Prostate gland (tissue), 2 donors: Measurements from ENCODE around the gene EIPR1. TPM values are rescaled to one million over a fixed set of nuclear protein-coding genes. Genes with fewer than 3 reads are reported as not detected.

Experiments used
- DNase-seq: peaks from one replicate; pipeline ENCODE4 v3.0.0-alpha.2; 2019; ENCODE audit warnings: low spot score
- H3K27ac ChIP-seq, 2 donors: fragments of 200-600 bp; sonication (generic); 2 replicates each; pipeline ENCODE4 v1.5.1; 2017 to 2019
- H3K27me3 ChIP-seq: fragments of 200-600 bp; sonication (generic); replicated peaks from 2 replicates; pipeline ENCODE4 v1.5.1; 2019; ENCODE audit not compliant: insufficient read depth
- H3K36me3 ChIP-seq, 2 donors: fragments of 200-600 bp; sonication (generic); 1 replicate in 1 of 2; 2 replicates in 1 of 2; pipeline versions ENCODE4 v1.5.1 to v1.8.1; 2017 to 2019
- H3K4me1 ChIP-seq: fragments of 200-600 bp; sonication (generic); replicated peaks from 2 replicates; pipeline ENCODE4 v1.5.1; 2019
- H3K4me3 ChIP-seq, 2 donors: fragments of 200-600 bp; sonication (generic); 2 replicates each; pipeline ENCODE4 v1.5.1; 2017 to 2019
- H3K9me3 ChIP-seq: fragments of 200-600 bp; sonication (generic); 2 replicates; pipeline ENCODE4 v1.5.1; 2017
- POLR2A ChIP-seq: fragments of 450-650 bp; IDR thresholded peaks from one replicate; pipeline ENCODE4 v1.6.1; 2016; ENCODE audit warnings: antibody characterized with exemption, mild to moderate bottlenecking
- POLR2AphosphoS5 ChIP-seq: sonication (generic); formaldehyde crosslinking; IDR thresholded peaks from one replicate; pipeline ENCODE4 v1.6.1; 2017; ENCODE audit warnings: antibody characterized with exemption
- WGBS: methylation state at CpG from one replicate; pipeline ENCODE4 v1.1.5; 2018; 5-methylcytosine and 5-hydroxymethylcytosine counted together
- intact Hi-C: fragments of 100-400 bp; cut with DNase I; formaldehyde crosslinking; loops from one replicate; pipeline ENCODE4 v1.14.2; 2022
- total RNA-seq, 2 donors: library from RNA; depleted of rRNA; stranded (reverse); fragments of >200 nt; gene quantifications; one replicate each; pipeline ENCODE4 v1.1.0, GENCODE V29; 2016
- TF ChIP-seq, protein P1 (sequence below), 4 experiments: fragments of 200-600 bp in 2 of 4; fragments of 450-650 bp in 2 of 4; sonication (generic) in 2 of 4; IDR thresholded peaks; 1 replicate in 3 of 4; 2 replicates in 1 of 4; pipeline ENCODE4 v1.5.1; 2016 to 2019; ENCODE audit warnings: antibody characterized with exemption in 4 of 4, mild to moderate bottlenecking in 2 of 4, moderate library complexity in 2 of 4

Gene EIPR1
- total RNA-seq, 2 donors from 2014 or later: 30.0 to 52.3 TPM

DNA sequence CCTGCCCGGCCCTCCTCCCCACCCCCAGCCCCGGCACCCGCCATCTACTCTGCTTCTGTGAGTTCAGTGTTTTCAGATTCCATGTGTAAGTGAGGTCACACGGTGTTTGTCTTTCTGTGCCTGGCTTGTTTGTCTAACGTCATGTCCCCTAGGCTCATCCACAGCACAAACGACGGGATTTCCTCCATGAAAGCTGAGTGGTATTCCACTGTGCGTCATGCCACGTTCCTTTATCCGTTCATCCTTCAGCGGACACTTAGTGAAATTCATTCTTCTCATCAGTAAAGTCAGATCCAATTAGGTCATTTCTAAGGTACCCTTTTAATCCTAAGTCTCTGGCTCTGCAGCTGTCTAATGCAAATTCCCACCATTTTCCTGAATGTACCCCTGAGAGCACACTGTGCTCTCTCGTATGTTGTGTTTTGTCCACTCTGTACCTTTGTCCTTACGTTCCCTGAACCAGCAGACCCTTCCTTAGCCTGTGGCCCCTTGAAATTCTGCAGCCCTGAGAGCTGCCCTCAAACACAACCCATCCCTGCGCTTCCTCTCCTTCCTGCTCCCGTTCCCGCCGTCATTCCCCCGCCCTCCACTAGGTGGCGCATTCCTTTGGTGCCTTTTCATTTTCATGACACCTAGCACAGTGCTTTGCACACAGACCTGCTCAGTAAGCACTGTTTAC is 46.0 kb upstream of the EIPR1 start:
- WGBS: 69% methylated on average over 19 of the region's 19 CpGs
- intact Hi-C loops: loop anchor here (5.0 kb wide), 1 partner anchor 229 kb away; no protein-coding TSS in a partner anchor
- Histone ChIP-seq H3K4me3 (no peak overlapping the region), H3K27ac (no peak overlapping the region), H3K27me3 (no peaks in the 10 kb centered on the region), H3K9me3 (no peaks in the 10 kb centered on the region), H3K36me3 (no peaks in the 10 kb centered on the region), H3K4me1 (no peaks in the 10 kb centered on the region)
- DNase-seq: peak; percentile 39
- no peak for TF ChIP-seq POLR2A
- peak; percentile 30 for TF ChIP-seq POLR2AphosphoS5
- TF ChIP-seq, protein P1, sequence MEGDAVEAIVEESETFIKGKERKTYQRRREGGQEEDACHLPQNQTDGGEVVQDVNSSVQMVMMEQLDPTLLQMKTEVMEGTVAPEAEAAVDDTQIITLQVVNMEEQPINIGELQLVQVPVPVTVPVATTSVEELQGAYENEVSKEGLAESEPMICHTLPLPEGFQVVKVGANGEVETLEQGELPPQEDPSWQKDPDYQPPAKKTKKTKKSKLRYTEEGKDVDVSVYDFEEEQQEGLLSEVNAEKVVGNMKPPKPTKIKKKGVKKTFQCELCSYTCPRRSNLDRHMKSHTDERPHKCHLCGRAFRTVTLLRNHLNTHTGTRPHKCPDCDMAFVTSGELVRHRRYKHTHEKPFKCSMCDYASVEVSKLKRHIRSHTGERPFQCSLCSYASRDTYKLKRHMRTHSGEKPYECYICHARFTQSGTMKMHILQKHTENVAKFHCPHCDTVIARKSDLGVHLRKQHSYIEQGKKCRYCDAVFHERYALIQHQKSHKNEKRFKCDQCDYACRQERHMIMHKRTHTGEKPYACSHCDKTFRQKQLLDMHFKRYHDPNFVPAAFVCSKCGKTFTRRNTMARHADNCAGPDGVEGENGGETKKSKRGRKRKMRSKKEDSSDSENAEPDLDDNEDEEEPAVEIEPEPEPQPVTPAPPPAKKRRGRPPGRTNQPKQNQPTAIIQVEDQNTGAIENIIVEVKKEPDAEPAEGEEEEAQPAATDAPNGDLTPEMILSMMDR (IDR thresholded peaks at IDR 0.05): peak; percentile 78 to 98 (median 88)

DNA sequence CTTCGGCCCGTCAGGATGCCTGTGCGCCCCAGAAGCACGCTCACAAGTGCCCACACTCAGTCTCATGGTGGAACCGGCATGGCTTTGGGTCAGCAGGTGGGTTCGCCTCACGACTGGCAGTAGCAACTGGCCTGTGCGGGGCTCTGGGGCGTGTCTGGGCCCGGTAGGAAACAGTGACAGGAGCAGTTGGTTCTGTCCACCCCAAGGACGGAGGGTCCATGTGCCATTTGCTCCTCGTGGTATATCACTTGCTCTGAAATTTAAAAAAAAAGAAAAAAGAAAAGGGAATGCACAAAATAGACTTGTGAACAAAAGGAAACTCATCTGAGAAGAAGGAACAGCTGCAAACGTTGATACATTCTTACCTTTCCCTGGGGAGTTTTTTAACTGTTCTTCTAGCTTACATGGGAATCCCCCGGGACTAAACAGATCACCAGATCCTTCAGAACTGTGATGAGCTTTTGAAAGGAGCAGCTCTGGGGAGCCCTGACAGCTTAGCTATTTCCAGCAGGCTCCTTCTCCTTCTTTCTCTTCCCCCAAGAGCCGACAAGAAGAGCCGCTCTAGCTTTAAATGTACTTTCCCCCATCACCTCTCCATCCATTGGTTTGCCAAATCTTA is 44.7 kb upstream of the EIPR1 start:
- 86% methylated on average over 16 of the region's 16 CpGs for WGBS
- Histone ChIP-seq H3K27me3 (no peaks in the 10 kb centered on the region), H3K4me3 (no peak overlapping the region), H3K4me1 (no peaks in the 10 kb centered on the region), H3K9me3 (no peaks in the 10 kb centered on the region), H3K36me3 (no peaks in the 10 kb centered on the region), H3K27ac (no peak overlapping the region)
- no peak for DNase-seq
- TF ChIP-seq POLR2A (no peak), POLR2AphosphoS5 (no peak)
- TF ChIP-seq, protein P1 (IDR thresholded peaks at IDR 0.05): no peak
- intact Hi-C loops: loop anchor here (5.0 kb wide), 1 partner anchor 230 kb away; no protein-coding TSS in a partner anchor

DNA sequence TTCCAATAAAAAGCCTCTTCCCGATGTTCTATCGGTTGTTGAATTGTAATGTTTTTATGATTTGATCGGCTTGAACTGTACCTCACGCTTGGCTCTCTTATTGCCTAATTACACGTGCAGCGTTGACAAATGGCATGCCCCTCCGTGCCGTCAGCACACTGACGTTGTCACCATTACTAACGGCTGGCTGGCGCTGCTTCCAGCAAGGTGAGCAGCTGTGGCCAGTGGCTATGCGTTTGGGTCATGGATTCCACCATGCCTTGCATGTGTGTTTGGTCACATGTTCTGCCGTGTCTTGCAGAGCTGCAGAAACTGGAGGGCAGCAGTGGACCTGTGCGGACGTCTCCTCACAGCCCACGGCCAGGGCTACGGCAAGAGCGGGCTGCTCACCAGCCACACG is 44.0 kb upstream of the EIPR1 start:
- intact Hi-C loops: loop anchor here (5.0 kb wide), 1 partner anchor 231 kb away; no protein-coding TSS in a partner anchor
- H3K27me3 ChIP-seq: no peaks in the 10 kb centered on the region
- no peaks in the 10 kb centered on the region for H3K9me3 ChIP-seq
- H3K27ac ChIP-seq: no peak overlapping the region
- H3K4me1 ChIP-seq: no peaks in the 10 kb centered on the region
- no peak for DNase-seq
- no peak overlapping the region for H3K4me3 ChIP-seq
- no peak for TF ChIP-seq POLR2AphosphoS5
- TF ChIP-seq, protein P1 (IDR thresholded peaks at IDR 0.05): no peak
- TF ChIP-seq POLR2A: no peak
- WGBS: 90% methylated on average over 19 of the region's 19 CpGs
- H3K36me3 ChIP-seq: no peaks in the 10 kb centered on the region

DNA sequence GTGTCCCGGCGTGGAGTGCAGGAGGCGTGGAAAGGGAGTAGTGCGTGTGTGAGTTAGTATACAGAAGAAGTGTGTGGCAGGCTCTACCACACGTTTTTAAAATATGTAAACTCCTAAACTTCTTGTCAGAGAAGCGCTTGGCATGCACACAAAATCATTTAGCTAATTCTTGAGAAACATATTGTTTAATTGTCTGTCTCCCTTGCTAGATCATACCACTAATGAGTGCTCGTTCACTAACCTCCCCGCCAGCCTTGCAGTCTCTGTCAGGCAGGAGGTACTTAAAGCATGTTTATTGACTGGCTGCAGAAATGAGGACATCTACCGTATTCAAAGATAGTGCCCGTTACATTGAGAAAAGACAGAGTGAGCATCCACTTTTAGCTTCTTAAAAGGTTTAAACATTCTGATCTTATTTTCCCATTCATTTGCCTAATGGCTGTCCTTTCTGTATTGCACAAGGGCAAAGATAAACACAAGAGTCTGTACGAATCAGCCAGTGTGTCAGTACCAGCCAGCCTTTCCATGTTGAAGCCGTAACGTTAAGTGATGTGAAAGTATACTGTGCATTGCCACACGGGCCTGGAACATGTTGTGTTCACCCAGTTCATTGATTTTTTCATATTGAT is 43.3 kb upstream of the EIPR1 start:
- Histone ChIP-seq H3K27me3 (no peaks in the 10 kb centered on the region), H3K4me3 (no peak overlapping the region)
- intact Hi-C loops: loop anchor here (5.0 kb wide), 1 partner anchor 231 kb away; no protein-coding TSS in a partner anchor

More for the DNA sequence above, 43.3 kb upstream of the EIPR1 start:
- TF ChIP-seq, protein P1 (IDR thresholded peaks at IDR 0.05): no peak
- Histone ChIP-seq H3K36me3 (no peaks in the 10 kb centered on the region), H3K27ac (no peak overlapping the region), H3K4me1 (no peaks in the 10 kb centered on the region), H3K9me3 (no peaks in the 10 kb centered on the region)
- 84% methylated on average over 14 of the region's 14 CpGs for WGBS
- DNase-seq: no peak
